ENCODE measurements around the gene BID. TPM values are rescaled to one million over a fixed set of nuclear protein-coding genes. Genes with fewer than 3 reads are reported as not detected.
A peak's percentile ranks its signal among the peaks of the same experiment; 100 is the strongest.

Gene BID
- total and polyA plus RNA-seq, 5 donors, result 7.2 to 13.1 (median 12.4) TPM

DNA sequence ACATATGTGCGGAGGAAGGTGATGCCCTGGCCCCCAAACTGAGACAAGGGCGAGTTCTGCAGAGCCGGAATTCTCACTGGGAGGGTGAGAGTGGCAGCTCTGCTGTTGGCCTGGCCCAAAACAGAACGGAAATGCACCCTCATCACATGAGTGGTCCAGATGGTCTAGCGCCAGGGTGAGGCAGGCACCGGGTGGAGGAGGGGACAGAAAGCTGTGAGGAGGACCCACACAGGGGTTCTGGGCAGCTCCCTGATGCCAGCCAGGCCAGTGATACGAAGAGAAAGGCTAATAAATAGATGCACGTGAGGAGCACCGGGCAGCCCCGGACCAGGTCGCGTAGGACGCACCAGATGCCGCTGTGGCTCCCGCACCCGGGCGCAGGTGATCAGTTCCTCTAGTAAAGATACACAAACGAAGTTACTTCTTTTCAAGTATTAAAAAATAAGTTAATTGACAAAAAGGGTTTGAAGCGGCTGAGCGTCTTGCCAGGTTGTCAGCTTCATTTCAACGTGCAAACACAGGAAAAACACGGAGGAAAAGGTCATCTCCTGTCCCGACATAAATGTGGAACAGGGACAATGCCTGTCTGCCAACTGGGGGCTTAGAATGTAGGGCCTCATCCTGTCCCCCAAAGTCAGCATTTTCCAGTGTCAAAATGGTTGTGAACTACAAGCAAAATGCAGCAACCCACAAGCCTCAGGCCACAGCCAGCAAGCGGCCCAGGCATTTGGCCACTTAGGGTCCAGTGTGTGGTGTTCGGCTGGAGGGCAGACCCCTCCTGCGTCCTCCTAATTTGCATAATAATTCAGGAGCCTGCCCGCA is 15.3 kb upstream of the BID start:
- intact Hi-C loops (cut with DNase I), result no loop called here
- WGBS, result 90% methylated on average over 27 of the region's 27 CpGs

DNA sequence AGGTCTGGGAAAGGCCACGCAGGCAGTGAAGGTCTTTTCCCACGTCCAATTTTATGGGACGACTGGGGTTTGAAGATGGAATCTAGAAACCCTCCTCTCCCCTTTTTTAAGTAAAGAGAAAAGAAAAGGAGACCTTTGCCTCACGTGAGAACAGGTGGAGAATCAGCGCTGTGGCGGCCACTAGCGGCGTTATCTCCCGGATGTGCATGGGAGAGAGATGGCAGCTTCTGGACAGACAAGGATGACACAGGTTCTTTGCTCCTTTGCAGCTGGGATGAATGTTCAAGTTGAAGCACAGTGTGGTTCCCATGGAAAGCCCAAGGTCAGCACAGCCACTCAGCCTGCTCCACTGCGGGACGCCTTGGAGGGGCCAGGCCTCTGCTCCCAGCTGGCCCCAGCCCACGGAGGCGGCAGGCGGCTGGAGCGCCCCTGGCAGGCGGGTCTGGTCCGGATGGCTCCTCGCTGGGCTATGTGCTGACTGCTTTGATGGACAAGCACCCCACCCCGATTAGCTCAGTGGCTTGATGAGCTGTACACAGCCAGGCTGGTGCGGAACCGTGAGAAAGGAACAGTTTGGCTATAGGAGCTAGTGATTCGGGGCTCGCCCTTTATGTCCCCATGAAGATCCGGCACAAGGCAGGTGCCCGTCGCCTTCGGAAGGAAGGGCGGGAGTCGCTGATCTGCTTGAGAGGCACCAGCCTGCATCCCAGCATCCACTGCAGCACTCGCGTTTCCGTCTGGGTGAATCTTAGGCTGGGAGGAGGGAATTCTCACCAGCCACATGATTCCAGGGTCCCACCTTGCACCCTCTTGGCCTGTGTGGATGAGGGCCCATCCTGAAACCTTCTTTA is 14.5 kb upstream of the BID start:
- 86% methylated on average over 32 of the region's 32 CpGs for WGBS
- H3K27ac ChIP-seq (ENCODE audit: low read length), result no peak overlapping the region
- intact Hi-C loops (cut with DNase I), result no loop called here
- H3K9me3 ChIP-seq (ENCODE audit: control insufficient read depth, low read length), result no peaks in the 10 kb centered on the region
- ATAC-seq, result no peak
- DNase-seq, result peak in 1 of 3 donors; percentile 33
- H3K27me3 ChIP-seq (ENCODE audit: control insufficient read depth, insufficient read depth), result no peaks in the 10 kb centered on the region
- peaks cover 7% of the 10 kb centered on the region for H3K4me1 ChIP-seq (ENCODE audit: control insufficient read depth, insufficient read depth, low read length)
- no peak overlapping the region for H3K4me3 ChIP-seq (ENCODE audit: low read length)

More for the DNA sequence above, 15.3 kb upstream of the BID start:
- no peaks in the 10 kb centered on the region for H3K27me3 ChIP-seq (ENCODE audit: control insufficient read depth, insufficient read depth)
- H3K27ac ChIP-seq (ENCODE audit: low read length), result no peak overlapping the region
- DNase-seq (peak in 1 of 3 donors; percentile 19), ATAC-seq (no peak)
- peaks cover 7% of the 10 kb centered on the region for H3K4me1 ChIP-seq (ENCODE audit: control insufficient read depth, insufficient read depth, low read length)
- no peaks in the 10 kb centered on the region for H3K9me3 ChIP-seq (ENCODE audit: control insufficient read depth, low read length)
- H3K4me3 ChIP-seq (ENCODE audit: low read length), result no peak overlapping the region

- Histone ChIP-seq H3K9me3 (ENCODE audit: control insufficient read depth, low read length) (no peaks in the 10 kb centered on the region), H3K4me3 (ENCODE audit: low read length) (no peak overlapping the region), H3K27me3 (ENCODE audit: control insufficient read depth, insufficient read depth) (no peaks in the 10 kb centered on the region), H3K27ac (ENCODE audit: low read length) (no peak overlapping the region), H3K4me1 (ENCODE audit: control insufficient read depth, insufficient read depth, low read length) (peaks cover 7% of the 10 kb centered on the region)
- DNase-seq, result peak in 2 of 3 donors; percentile 20 to 31
- 91% methylated on average over 21 of the region's 21 CpGs for WGBS
- no peak for ATAC-seq
- intact Hi-C loops (cut with DNase I), result no loop called here
Measured at GRCh38 chr22:17787716-17788330, 13.6 kb upstream of the BID start.

DNA sequence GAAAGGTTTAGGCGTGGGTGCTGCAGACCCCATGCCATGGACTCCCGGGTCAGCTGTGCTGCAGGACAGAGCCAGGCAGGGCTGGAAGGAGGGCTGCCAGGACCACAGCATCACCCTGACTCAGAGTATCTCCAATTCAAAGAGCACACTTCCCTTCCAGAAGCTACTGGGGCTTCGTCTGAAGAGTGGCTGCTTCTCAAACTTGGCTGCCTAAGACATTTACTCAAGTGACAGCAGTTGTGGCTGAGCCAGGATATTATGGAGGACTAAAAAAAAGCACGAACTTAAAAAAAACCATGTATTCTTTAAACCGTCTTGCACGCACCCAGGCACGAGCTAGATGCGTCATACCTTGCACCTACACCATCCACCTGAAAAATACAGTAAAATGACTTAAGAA is 13.0 kb upstream of the BID start:
- 42% methylated on average over 8 of the region's 8 CpGs for WGBS
- H3K4me3 ChIP-seq (ENCODE audit: low read length), result no peak overlapping the region
- intact Hi-C loops (cut with DNase I), result no loop called here

GRCh38 chr22:17786435-17787161 is 12.3 kb upstream of the BID start:
- WGBS, result 46% methylated on average over 18 of the region's 18 CpGs
- ATAC-seq (peak; percentile 75 to 85), DNase-seq (peak; percentile 71 to 85 (median 81))
- Histone ChIP-seq H3K27ac (ENCODE audit: low read length) (peak overlapping the region; percentile 90), H3K27me3 (ENCODE audit: control insufficient read depth, insufficient read depth) (no peaks in the 10 kb centered on the region), H3K4me3 (ENCODE audit: low read length) (no peak overlapping the region), H3K9me3 (ENCODE audit: control insufficient read depth, low read length) (no peaks in the 10 kb centered on the region), H3K4me1 (ENCODE audit: control insufficient read depth, insufficient read depth, low read length) (peaks cover 7% of the 10 kb centered on the region)
- intact Hi-C loops (cut with DNase I), result no loop called here

More for the DNA sequence above, 13.0 kb upstream of the BID start:
- Histone ChIP-seq H3K27ac (ENCODE audit: low read length) (peak overlapping the region; percentile 90), H3K9me3 (ENCODE audit: control insufficient read depth, low read length) (no peaks in the 10 kb centered on the region), H3K4me1 (ENCODE audit: control insufficient read depth, insufficient read depth, low read length) (peaks cover 7% of the 10 kb centered on the region), H3K27me3 (ENCODE audit: control insufficient read depth, insufficient read depth) (no peaks in the 10 kb centered on the region)
- ATAC-seq (peak; percentile 17 to 45), DNase-seq (peak in 2 of 3 donors; percentile 13 to 64)

- DNase-seq (peak; percentile 55 to 84 (median 83)), ATAC-seq (peak; percentile 1 to 5)
- H3K27me3 ChIP-seq (ENCODE audit: control insufficient read depth, insufficient read depth), result no peaks in the 10 kb centered on the region
- WGBS, result 66% methylated on average over 37 of the region's 37 CpGs
- H3K4me3 ChIP-seq (ENCODE audit: low read length), result no peak overlapping the region
- no peaks in the 10 kb centered on the region for H3K9me3 ChIP-seq (ENCODE audit: control insufficient read depth, low read length)
- peaks cover 7% of the 10 kb centered on the region for H3K4me1 ChIP-seq (ENCODE audit: control insufficient read depth, insufficient read depth, low read length)
- H3K27ac ChIP-seq (ENCODE audit: low read length), result no peak overlapping the region
- intact Hi-C loops (cut with DNase I), result no loop called here
Measured at GRCh38 chr22:17785185-17786184, 11.2 kb upstream of the BID start.

DNA sequence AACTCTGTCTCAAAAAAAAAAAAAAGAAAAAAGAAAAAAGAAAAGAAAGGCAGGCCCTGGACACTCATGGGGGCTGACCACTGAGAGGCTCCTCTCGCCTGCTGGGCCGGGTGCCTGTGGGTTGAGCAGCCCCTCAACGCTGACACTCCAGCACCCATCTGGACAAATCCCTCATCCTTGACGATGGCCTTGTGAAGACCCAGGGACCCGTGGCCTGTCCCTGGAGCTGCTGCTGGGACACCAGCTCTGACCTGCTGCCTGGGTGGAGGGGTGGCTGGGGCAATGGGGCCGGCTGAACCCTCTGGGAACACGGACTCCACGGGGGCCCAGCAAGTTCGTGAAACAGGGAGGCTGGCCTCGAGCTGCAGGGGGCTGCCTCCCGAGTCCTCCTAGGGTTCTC is 10.5 kb upstream of the BID start:
- Histone ChIP-seq H3K27me3 (ENCODE audit: control insufficient read depth, insufficient read depth) (no peaks in the 10 kb centered on the region), H3K9me3 (ENCODE audit: control insufficient read depth, low read length) (no peaks in the 10 kb centered on the region), H3K4me1 (ENCODE audit: control insufficient read depth, insufficient read depth, low read length) (peaks cover 7% of the 10 kb centered on the region), H3K27ac (ENCODE audit: low read length) (no peak overlapping the region), H3K4me3 (ENCODE audit: low read length) (no peak overlapping the region)
- DNase-seq (no peak), ATAC-seq (no peak)
- 84% methylated on average over 11 of the region's 11 CpGs for WGBS
- intact Hi-C loops (cut with DNase I), result no loop called here

- 77% methylated on average over 18 of the region's 18 CpGs for WGBS
- no peaks in the 10 kb centered on the region for H3K27me3 ChIP-seq (ENCODE audit: control insufficient read depth, insufficient read depth)
- H3K4me3 ChIP-seq (ENCODE audit: low read length), result no peak overlapping the region
- DNase-seq (peak; percentile 3 to 47 (median 16)), ATAC-seq (no peak)
- H3K4me1 ChIP-seq (ENCODE audit: control insufficient read depth, insufficient read depth, low read length), result peaks cover 7% of the 10 kb centered on the region
- H3K27ac ChIP-seq (ENCODE audit: low read length), result no peak overlapping the region
- intact Hi-C loops (cut with DNase I), result no loop called here
- H3K9me3 ChIP-seq (ENCODE audit: control insufficient read depth, low read length), result no peaks in the 10 kb centered on the region
Measured at GRCh38 chr22:17783773-17784480, 9.7 kb upstream of the BID start.

- no peak overlapping the region for H3K27ac ChIP-seq (ENCODE audit: low read length)
- H3K9me3 ChIP-seq (ENCODE audit: control insufficient read depth, low read length), result no peaks in the 10 kb centered on the region
- DNase-seq (peak in 2 of 3 donors; percentile 4 to 31), ATAC-seq (no peak)
- no peak overlapping the region for H3K4me3 ChIP-seq (ENCODE audit: low read length)
- WGBS, result 55% methylated on average over 9 of the region's 9 CpGs
- H3K4me1 ChIP-seq (ENCODE audit: control insufficient read depth, insufficient read depth, low read length), result peaks cover 7% of the 10 kb centered on the region
- intact Hi-C loops (cut with DNase I), result no loop called here
- no peaks in the 10 kb centered on the region for H3K27me3 ChIP-seq (ENCODE audit: control insufficient read depth, insufficient read depth)
Measured at GRCh38 chr22:17783312-17783711, 9.0 kb upstream of the BID start.
